Karpas-422 (cell line): ENCODE results near the gene MOB3B. TPM values are rescaled to one million over a fixed set of nuclear protein-coding genes. Genes with fewer than 3 reads are reported as not detected.

Experiments used
- DNase-seq: peaks from one replicate; pipeline ENCODE4 v3.0.0-alpha.2; 2015
- H2AFZ ChIP-seq: fragments of 200-600 bp; sonication (generic); 2 replicates; pipeline ENCODE4 v1.6.1; 2014; ENCODE audit warnings: antibody characterized with exemption, low read length, mixed read lengths
- H3K27ac ChIP-seq: fragments of 200-600 bp; sonication (generic); 2 replicates; pipeline ENCODE4 v1.5.1; 2014; ENCODE audit warnings: mild to moderate bottlenecking, low read length, moderate library complexity
- H3K27me3 ChIP-seq: fragments of 200-600 bp; sonication (generic); 2 replicates; pipeline ENCODE4 v1.6.1; 2014; ENCODE audit warnings: low read length, mixed read lengths
- H3K36me3 ChIP-seq: fragments of 200-600 bp; sonication (generic); 2 replicates; pipeline ENCODE4 v1.6.1; 2014; ENCODE audit warnings: low read length, mixed read lengths; ENCODE audit not compliant: insufficient read depth
- H3K4me1 ChIP-seq: fragments of 200-600 bp; sonication (generic); 2 replicates; pipeline ENCODE4 v1.6.1; 2014; ENCODE audit warnings: mild to moderate bottlenecking, low read length, mixed read lengths
- H3K4me2 ChIP-seq: fragments of 200-600 bp; sonication (generic); 2 replicates; pipeline ENCODE4 v1.6.1; 2014; ENCODE audit warnings: low read length, low read depth, mild to moderate bottlenecking; ENCODE audit not compliant: poor library complexity, severe bottlenecking
- H3K4me3 ChIP-seq: fragments of 200-600 bp; sonication (generic); 2 replicates; pipeline ENCODE4 v1.5.1; 2014; ENCODE audit warnings: mild to moderate bottlenecking, antibody characterized with exemption, low read length, mixed read lengths
- H3K79me2 ChIP-seq: fragments of 200-600 bp; sonication (generic); 2 replicates; pipeline ENCODE4 v1.6.1; 2014; ENCODE audit warnings: mild to moderate bottlenecking, low read length, mixed read lengths
- H3K9ac ChIP-seq: fragments of 200-600 bp; sonication (generic); 2 replicates; pipeline ENCODE4 v1.6.0; 2014; ENCODE audit warnings: low read length
- H3K9me2 ChIP-seq: fragments of 200-600 bp; sonication (generic), shearing (Covaris generic); replicated peaks from 2 replicates; pipeline ENCODE4 v1.6.0; 2014; ENCODE audit warnings: mild to moderate bottlenecking, low read length, moderate library complexity; ENCODE audit not compliant: insufficient read depth
- H3K9me3 ChIP-seq: fragments of 300-700, 200-600 bp; sonication (generic); 2 replicates; pipeline ENCODE4 v1.6.1; 2014; ENCODE audit warnings: low read length, mixed read lengths
- H4K20me1 ChIP-seq: fragments of 200-600 bp; sonication (generic); 2 replicates; pipeline ENCODE4 v1.6.1; 2014; ENCODE audit warnings: mild to moderate bottlenecking, antibody characterized with exemption, low read length, low read depth; ENCODE audit not compliant: insufficient read depth
- total RNA-seq: library from RNA; depleted of rRNA; stranded (reverse); fragments of >200 nt; shearing (Covaris generic); gene quantifications from 2 replicates; pipeline ENCODE4 v1.2.3, GENCODE V29; 2014; ENCODE audit warnings: low replicate concordance

The MOB3B gene
- total RNA-seq, 1 experiment from 2014 or later: 0.45 TPM

GRCh38 chr9:27377811-27378456, 151.7 kb downstream of the MOB3B start:
- Histone ChIP-seq H3K9ac (peak overlapping the region; percentile 43; the same call in 1 of the 2 replicates), H3K36me3 (no peaks in the 10 kb centered on the region)

DNA sequence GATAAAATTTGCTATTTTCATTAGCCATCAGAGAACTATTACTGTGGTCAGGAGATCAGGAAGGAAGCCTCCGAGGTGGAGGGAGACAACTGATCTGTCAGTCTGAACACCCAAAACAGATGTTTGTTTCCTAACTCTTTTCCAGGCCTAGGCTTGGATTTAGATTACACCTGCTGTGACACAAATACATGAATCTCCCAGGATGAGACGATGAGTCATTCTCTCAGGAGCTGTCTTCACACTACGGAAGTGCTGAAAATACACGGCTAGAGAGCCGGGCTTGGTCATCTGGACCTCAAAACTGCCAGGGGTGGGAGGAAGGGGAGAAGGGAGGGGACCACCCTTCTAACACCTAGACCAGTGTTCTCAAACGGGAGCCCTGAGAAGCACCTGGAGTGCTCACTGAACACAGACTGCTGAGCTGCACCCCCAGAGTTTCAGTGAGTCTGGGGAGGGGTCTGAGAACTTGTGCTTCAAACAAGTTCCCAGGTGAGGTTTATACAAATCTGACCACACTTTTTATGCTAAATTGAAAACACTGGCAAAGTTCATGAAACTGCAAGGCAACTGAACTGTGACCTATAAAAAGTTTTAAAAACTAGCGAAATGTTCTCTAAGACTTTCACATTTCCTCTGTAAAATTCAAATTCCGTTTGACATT, 152.3 kb downstream of the MOB3B start:
- Histone ChIP-seq H3K36me3 (no peaks in the 10 kb centered on the region), H3K79me2 (no peaks in the 10 kb centered on the region), H3K9ac (peak overlapping the region; percentile 43), H3K9me2 (no peaks in the 10 kb centered on the region), H4K20me1 (no peaks in the 10 kb centered on the region), H3K4me1 (peaks cover 32% of the 10 kb centered on the region), H3K27ac (peak overlapping the region; percentile 77), H3K4me2 (peak overlapping the region; percentile 66), H3K9me3 (no peaks in the 10 kb centered on the region), H3K27me3 (no peaks in the 10 kb centered on the region), H2AFZ (peak overlapping the region; percentile 76), H3K4me3 (peak overlapping the region; percentile 51)
- no peak for DNase-seq

More at GRCh38 chr9:27377811-27378456, 151.7 kb downstream of the MOB3B start:
- Histone ChIP-seq H3K79me2 (no peaks in the 10 kb centered on the region), H3K4me2 (peak overlapping the region; percentile 66), H3K4me1 (peaks cover 32% of the 10 kb centered on the region), H3K27ac (peak overlapping the region; percentile 77), H3K4me3 (peak overlapping the region; percentile 51), H3K9me2 (no peaks in the 10 kb centered on the region), H2AFZ (peak overlapping the region; percentile 76; the same call in 1 of the 2 replicates), H3K9me3 (no peaks in the 10 kb centered on the region), H4K20me1 (no peaks in the 10 kb centered on the region), H3K27me3 (no peaks in the 10 kb centered on the region)
- peak; percentile 74 for DNase-seq

GRCh38 chr9:27373851-27374250, 155.8 kb downstream of the MOB3B start:
- H3K4me1 ChIP-seq: peaks cover 54% of the 10 kb centered on the region
- no peaks in the 10 kb centered on the region for H4K20me1 ChIP-seq
- no peaks in the 10 kb centered on the region for H3K9me2 ChIP-seq
- no peaks in the 10 kb centered on the region for H3K9me3 ChIP-seq
- no peak for DNase-seq
- H3K27ac ChIP-seq: no peak overlapping the region
- no peaks in the 10 kb centered on the region for H3K79me2 ChIP-seq
- no peak overlapping the region for H3K9ac ChIP-seq
- H3K4me3 ChIP-seq: no peak overlapping the region
- no peaks in the 10 kb centered on the region for H3K36me3 ChIP-seq
- no peak overlapping the region for H3K4me2 ChIP-seq
- no peak overlapping the region for H2AFZ ChIP-seq
- no peaks in the 10 kb centered on the region for H3K27me3 ChIP-seq

GRCh38 chr9:27372615-27373014, 157.0 kb downstream of the MOB3B start:
- Histone ChIP-seq H3K9me3 (no peaks in the 10 kb centered on the region), H3K9ac (no peak overlapping the region), H3K4me3 (no peak overlapping the region), H3K4me2 (no peak overlapping the region), H3K79me2 (no peaks in the 10 kb centered on the region), H4K20me1 (no peaks in the 10 kb centered on the region), H3K27me3 (no peaks in the 10 kb centered on the region), H2AFZ (no peak overlapping the region), H3K4me1 (peaks cover 54% of the 10 kb centered on the region), H3K9me2 (no peaks in the 10 kb centered on the region), H3K27ac (no peak overlapping the region), H3K36me3 (no peaks in the 10 kb centered on the region)
- DNase-seq: no peak

GRCh38 chr9:27371382-27371781, 158.2 kb downstream of the MOB3B start:
- Histone ChIP-seq H3K36me3 (no peaks in the 10 kb centered on the region), H3K9ac (no peak overlapping the region), H3K27me3 (no peaks in the 10 kb centered on the region), H3K9me3 (no peaks in the 10 kb centered on the region), H3K4me3 (no peak overlapping the region), H3K4me1 (peaks cover 54% of the 10 kb centered on the region), H3K4me2 (peak overlapping the region; percentile 12), H3K9me2 (no peaks in the 10 kb centered on the region), H2AFZ (no peak overlapping the region), H3K27ac (no peak overlapping the region), H3K79me2 (no peaks in the 10 kb centered on the region), H4K20me1 (no peaks in the 10 kb centered on the region)
- DNase-seq: no peak

- no peaks in the 10 kb centered on the region for H3K79me2 ChIP-seq
- DNase-seq: peak; percentile 78
- H3K9ac ChIP-seq: no peak overlapping the region
- peak overlapping the region; percentile 72 for H3K4me2 ChIP-seq
- H3K27me3 ChIP-seq: no peaks in the 10 kb centered on the region
- no peaks in the 10 kb centered on the region for H3K9me3 ChIP-seq
- H3K4me1 ChIP-seq: peaks cover 62% of the 10 kb centered on the region
- H3K9me2 ChIP-seq: no peaks in the 10 kb centered on the region
- peak overlapping the region; percentile 49 for H3K4me3 ChIP-seq
- no peak overlapping the region for H3K27ac ChIP-seq
- no peak overlapping the region for H2AFZ ChIP-seq
- no peaks in the 10 kb centered on the region for H3K36me3 ChIP-seq
- no peaks in the 10 kb centered on the region for H4K20me1 ChIP-seq
Observed at GRCh38 chr9:27369591-27369990, 160.0 kb downstream of the MOB3B start.

- Histone ChIP-seq H3K27me3 (no peaks in the 10 kb centered on the region), H3K9me3 (no peaks in the 10 kb centered on the region)
Observed at GRCh38 chr9:27368316-27368985, 161.2 kb downstream of the MOB3B start.

GRCh38 chr9:27367921-27368315, 161.7 kb downstream of the MOB3B start:
- peak overlapping the region; percentile 33; the same call in 1 of the 2 replicates for H3K4me3 ChIP-seq
- H3K9me2 ChIP-seq: no peaks in the 10 kb centered on the region
- peak overlapping the region; percentile 60 for H3K4me2 ChIP-seq
- no peak for DNase-seq
- H2AFZ ChIP-seq: no peak overlapping the region
- H3K9ac ChIP-seq: no peak overlapping the region
- peaks cover 62% of the 10 kb centered on the region for H3K4me1 ChIP-seq
- no peaks in the 10 kb centered on the region for H3K9me3 ChIP-seq
- no peaks in the 10 kb centered on the region for H3K27me3 ChIP-seq
- no peaks in the 10 kb centered on the region for H4K20me1 ChIP-seq
- H3K79me2 ChIP-seq: no peaks in the 10 kb centered on the region
- H3K27ac ChIP-seq: no peak overlapping the region
- H3K36me3 ChIP-seq: no peaks in the 10 kb centered on the region

More at GRCh38 chr9:27368316-27368985, 161.2 kb downstream of the MOB3B start:
- Histone ChIP-seq H3K27ac (no peak overlapping the region), H3K4me3 (no peak overlapping the region), H3K36me3 (no peaks in the 10 kb centered on the region), H3K9me2 (no peaks in the 10 kb centered on the region), H3K4me2 (peak overlapping the region; percentile 72), H2AFZ (no peak overlapping the region), H3K9ac (no peak overlapping the region), H3K4me1 (peaks cover 62% of the 10 kb centered on the region), H4K20me1 (no peaks in the 10 kb centered on the region), H3K79me2 (no peaks in the 10 kb centered on the region)
- DNase-seq: no peak
